Measurements from ENCODE around the gene CIC. TPM values are rescaled to one million over a fixed set of nuclear protein-coding genes. Genes with fewer than 3 reads are reported as not detected.

CIC gene
- total and polyA plus RNA-seq, 9 of the 15 experiments (the other 6 are each of a cell fraction or from before 2014, with no cell fraction given): 0.07 to 44.7 (median 8.6) TPM

DNA sequence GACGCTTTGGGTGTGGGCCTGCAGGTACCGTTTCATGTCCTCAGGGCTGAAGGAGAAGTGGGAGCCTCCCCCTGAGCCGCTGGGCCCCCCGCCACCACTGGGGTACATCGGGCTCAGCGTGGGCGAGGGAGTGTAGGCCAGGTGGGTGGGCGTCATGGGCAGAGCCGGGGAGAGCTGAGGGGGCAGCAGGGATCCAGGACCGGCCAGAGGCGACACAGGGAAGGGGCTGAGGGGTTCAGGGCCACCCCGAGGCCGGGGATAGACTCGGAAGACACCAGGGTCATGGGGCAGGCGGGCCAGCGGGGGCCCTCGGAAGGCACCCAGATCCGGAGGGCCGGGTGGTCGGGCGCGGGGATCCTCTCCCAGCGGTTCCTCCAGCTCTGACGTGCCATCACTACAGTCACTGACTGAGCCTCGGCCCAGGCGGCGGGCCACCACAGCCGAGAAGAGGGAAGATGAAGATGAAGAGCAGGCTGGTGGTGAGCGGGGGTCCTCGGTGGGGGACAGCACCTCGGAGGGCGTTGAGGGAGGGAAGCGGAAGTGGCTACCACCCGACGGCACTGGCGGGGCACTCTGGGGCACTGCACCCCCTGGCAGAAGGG, 19.8 kb upstream of the CIC start:
- Histone ChIP-seq H3K27me3 (ENCODE audit: control insufficient read depth in 2 of 2, insufficient read depth in 2 of 2, low read length in 2 of 2) (no peaks in the 10 kb centered on the region), H3K9me1 (ENCODE audit: control insufficient read depth, insufficient read depth, low read length) (peaks cover 4% of the 10 kb centered on the region), H4K20me1 (replicated peaks; ENCODE audit: control insufficient read depth, insufficient read depth, low read length) (peaks cover 10% of the 10 kb centered on the region; the same call in 1 of the 2 replicates), H3K4me2 (ENCODE audit: insufficient read depth, low read length) (no peak overlapping the region), H3K9me3 (replicated peaks; ENCODE audit: control insufficient read depth, insufficient read depth, low read depth, low read length) (no peaks in the 10 kb centered on the region), H3K9ac (ENCODE audit: insufficient read depth in 1 of 2, low read depth in 2 of 2, low read length in 2 of 2) (no peak overlapping the region), H3K4me1 (replicated peaks in 1 of 2; ENCODE audit: control insufficient read depth in 2 of 2, insufficient read depth in 2 of 2, low read length in 2 of 2) (peaks cover 25 to 58% of the 10 kb centered on the region in 2 experiments), H3K4me3 (no peak overlapping the region), H3K27ac (ENCODE audit: extremely low read depth, low read depth, low read length) (no peak overlapping the region), H3K36me3 (ENCODE audit: control insufficient read depth, insufficient read depth, low read length) (peaks cover 49% of the 10 kb centered on the region; the same call in 2 of the 3 replicates), H3K79me2 (ENCODE audit: control insufficient read depth, insufficient read depth, low read length) (peaks cover 47% of the 10 kb centered on the region), H2AFZ (ENCODE audit: low read depth, low read length) (no peak overlapping the region)
- ChIA-PET CTCF (ENCODE audit: low intra/inter-chr PET ratio) (no interaction called here), POLR2A (interaction anchor here (1.1 kb wide), 1 partner anchor 9 kb away, joined by 4 read pairs; no protein-coding TSS in a partner anchor)
- intact Hi-C loops (cut with micrococcal nuclease) (no loop called here), in situ Hi-C loops (cut with MboI) (no loop called here)
- no TSS peak for BruUV-seq (replicated peaks)
- FAIRE-seq (no peak), DNase-seq (ENCODE audit: extremely low read depth in 1 of 4, low spot score in 3 of 4) (no peak), ATAC-seq (no peak)
- 93% methylated on average over 16 of the region's 36 CpGs for WGBS (ENCODE audit: insufficient coverage, low coverage, missing lambda C conversion rate)
- TF ChIP-seq FOXK2 (conservative IDR thresholded peaks at IDR 0.05 in 1 of 2, IDR thresholded peaks at IDR 0.05 in 1 of 2; ENCODE audit: low read depth in 2 of 2) (no peak), SIN3B (IDR thresholded peaks at IDR 0.05; ENCODE audit: low read depth) (no peak), SUPT5H (IDR thresholded peaks at IDR 0.05) (peak; percentile 8; the same call in 1 of the 2 replicates), POLR2AphosphoS2 (IDR thresholded peaks at IDR 0.05; ENCODE audit: low read length) (no peak), TOE1 (IDR thresholded peaks at IDR 0.05; ENCODE audit: borderline replicate concordance) (no peak), TOE1 (CRISPR knock-in tag; IDR thresholded peaks at IDR 0.05; ENCODE audit: borderline replicate concordance, low read depth) (no peak), ESRRA (IDR thresholded peaks at IDR 0.05; ENCODE audit: borderline replicate concordance, low read depth) (no peak), TRIM28 (IDR thresholded peaks at IDR 0.05) (no peak), MEF2A (IDR thresholded peaks at IDR 0.05; ENCODE audit: control insufficient read depth, low read depth, low read length) (no peak), PCBP1 (IDR thresholded peaks at IDR 0.05; ENCODE audit: low read depth, low read length, poor library complexity, severe bottlenecking) (peak; percentile 37), POLR2G (IDR thresholded peaks at IDR 0.05; ENCODE audit: low read depth, low read length) (peak; percentile 78), ZC3H8 (IDR thresholded peaks at IDR 0.05) (no peak), RBFOX2 (IDR thresholded peaks at IDR 0.05; ENCODE audit: low read depth, low read length) (0 out of 2 replicates have a peak, but pooled peaks have one; percentile 48), ZNF77 (CRISPR knock-in tag; IDR thresholded peaks at IDR 0.05) (no peak)
- TF ChIP-seq, protein P1, sequence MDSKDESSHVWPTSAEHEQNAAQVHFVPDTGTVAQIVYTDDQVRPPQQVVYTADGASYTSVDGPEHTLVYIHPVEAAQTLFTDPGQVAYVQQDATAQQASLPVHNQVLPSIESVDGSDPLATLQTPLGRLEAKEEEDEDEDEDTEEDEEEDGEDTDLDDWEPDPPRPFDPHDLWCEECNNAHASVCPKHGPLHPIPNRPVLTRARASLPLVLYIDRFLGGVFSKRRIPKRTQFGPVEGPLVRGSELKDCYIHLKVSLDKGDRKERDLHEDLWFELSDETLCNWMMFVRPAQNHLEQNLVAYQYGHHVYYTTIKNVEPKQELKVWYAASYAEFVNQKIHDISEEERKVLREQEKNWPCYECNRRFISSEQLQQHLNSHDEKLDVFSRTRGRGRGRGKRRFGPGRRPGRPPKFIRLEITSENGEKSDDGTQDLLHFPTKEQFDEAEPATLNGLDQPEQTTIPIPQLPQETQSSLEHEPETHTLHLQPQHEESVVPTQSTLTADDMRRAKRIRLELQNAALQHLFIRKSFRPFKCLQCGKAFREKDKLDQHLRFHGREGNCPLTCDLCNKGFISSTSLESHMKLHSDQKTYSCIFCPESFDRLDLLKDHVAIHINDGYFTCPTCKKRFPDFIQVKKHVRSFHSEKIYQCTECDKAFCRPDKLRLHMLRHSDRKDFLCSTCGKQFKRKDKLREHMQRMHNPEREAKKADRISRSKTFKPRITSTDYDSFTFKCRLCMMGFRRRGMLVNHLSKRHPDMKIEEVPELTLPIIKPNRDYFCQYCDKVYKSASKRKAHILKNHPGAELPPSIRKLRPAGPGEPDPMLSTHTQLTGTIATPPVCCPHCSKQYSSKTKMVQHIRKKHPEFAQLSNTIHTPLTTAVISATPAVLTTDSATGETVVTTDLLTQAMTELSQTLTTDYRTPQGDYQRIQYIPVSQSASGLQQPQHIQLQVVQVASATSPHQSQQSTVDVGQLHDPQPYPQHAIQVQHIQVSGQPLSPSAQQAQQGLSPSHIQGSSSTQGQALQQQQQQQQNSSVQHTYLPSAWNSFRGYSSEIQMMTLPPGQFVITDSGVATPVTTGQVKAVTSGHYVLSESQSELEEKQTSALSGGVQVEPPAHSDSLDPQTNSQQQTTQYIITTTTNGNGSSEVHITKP (IDR thresholded peaks at IDR 0.05; ENCODE audit: partially characterized antibody): no peak
- TF ChIP-seq, protein P2, sequence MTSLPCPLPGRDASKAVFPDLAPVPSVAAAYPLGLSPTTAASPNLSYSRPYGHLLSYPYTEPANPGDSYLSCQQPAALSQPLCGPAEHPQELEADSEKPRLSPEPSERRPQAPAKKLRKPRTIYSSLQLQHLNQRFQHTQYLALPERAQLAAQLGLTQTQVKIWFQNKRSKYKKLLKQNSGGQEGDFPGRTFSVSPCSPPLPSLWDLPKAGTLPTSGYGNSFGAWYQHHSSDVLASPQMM (CRISPR knock-in tag; IDR thresholded peaks at IDR 0.05): no peak
- TF ChIP-seq, protein P3, sequence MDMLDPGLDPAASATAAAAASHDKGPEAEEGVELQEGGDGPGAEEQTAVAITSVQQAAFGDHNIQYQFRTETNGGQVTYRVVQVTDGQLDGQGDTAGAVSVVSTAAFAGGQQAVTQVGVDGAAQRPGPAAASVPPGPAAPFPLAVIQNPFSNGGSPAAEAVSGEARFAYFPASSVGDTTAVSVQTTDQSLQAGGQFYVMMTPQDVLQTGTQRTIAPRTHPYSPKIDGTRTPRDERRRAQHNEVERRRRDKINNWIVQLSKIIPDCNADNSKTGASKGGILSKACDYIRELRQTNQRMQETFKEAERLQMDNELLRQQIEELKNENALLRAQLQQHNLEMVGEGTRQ (CRISPR knock-in tag; IDR thresholded peaks at IDR 0.05): no peak
